Measurements from ENCODE around the gene CD38.
"Not testable (repeated sequence)": the region's sequence is repeated elsewhere in the genome, so short reads cannot be mapped to it uniquely, and the experiment has no call there.

Gene CD38

DNA sequence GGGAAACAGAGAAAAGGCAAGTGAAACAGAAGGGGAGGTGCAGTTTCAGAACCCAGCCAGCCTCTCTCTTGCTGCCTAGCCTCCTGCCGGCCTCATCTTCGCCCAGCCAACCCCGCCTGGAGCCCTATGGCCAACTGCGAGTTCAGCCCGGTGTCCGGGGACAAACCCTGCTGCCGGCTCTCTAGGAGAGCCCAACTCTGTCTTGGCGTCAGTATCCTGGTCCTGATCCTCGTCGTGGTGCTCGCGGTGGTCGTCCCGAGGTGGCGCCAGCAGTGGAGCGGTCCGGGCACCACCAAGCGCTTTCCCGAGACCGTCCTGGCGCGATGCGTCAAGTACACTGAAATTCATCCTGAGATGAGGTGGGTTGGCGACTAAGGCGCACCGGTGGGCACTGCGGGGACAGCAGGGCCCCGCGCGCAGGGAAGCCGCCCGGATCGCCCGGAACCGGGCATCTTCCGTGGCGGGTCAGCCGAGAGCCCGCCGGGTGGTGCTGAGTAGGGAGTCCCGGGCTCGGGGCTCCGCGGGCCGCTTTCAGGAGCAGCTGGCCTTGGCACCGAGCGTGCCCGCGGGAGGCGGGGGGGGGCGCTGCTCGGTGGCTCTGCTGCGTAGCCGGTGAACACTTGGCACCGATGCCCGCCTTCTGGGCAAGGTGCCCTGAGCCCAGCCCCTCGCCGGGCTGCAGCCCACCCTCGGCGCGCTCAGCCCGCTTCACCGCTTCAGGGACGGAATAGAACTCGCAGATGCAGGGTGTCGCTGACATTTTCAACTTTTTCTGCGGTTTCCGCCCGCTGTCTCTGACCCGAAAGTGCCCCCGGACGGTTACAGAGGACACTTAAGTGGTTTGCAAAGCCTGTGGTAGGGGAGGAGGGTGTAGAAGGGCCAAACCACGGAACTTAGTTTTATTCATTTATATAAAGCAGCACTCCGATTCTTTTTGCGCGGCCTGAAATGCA is at the start of gene CD38:
TSS of gene CD38 (plus strand) at position 40 of the 953 bp plus-strand sequence. CDS start at position 127, 87 bp downstream.
- peak within 1 kb of the TSS; percentile 78 for H3K27ac Mint-ChIP-seq
- H3K9me3 Mint-ChIP-seq: no peaks in the 10 kb centered on the region
- peaks cover 29% of the 10 kb centered on the region for H3K27me3 Mint-ChIP-seq
- peaks cover 20% of the 10 kb centered on the region for H3K36me3 Mint-ChIP-seq (ENCODE audit: low read depth)
- peak within 1 kb of the TSS; percentile 89 for H3K4me3 Mint-ChIP-seq
- peaks cover 84% of the 10 kb centered on the region for H3K4me1 Mint-ChIP-seq (ENCODE audit: low read depth)

DNA sequence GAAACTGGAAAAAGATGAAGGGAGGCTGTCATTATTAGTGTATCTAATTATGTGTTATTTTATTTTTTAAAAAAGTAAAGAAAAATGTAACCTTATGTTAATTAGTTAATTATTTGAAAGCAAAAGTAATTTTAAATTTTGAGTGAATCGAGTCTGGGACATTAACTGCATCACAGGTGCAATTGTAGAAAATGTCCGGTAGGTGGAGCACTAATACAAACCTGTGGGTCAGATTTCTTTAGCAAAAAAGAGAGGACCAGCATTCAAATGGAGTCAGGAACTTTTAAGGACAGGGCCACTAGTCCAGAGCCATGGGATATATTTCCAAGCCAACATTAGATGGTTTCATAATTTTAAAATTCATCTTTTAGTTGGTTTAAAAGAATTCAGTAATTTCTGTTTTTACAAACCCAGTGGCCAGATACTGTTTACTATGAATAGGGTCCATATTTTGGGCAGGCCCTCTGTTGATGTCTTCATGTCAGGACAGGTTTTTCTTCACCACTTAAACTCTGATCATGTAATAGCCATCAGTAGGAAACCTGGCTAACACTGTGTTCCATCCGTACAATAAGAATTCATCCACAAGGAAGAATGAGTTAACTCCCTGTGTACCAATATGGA is 48.1 kb upstream of the CD38 start:
- Mint-ChIP-seq H3K4me3 (no peak overlapping the region), H3K36me3 (ENCODE audit: low read depth) (no peaks in the 10 kb centered on the region), H3K9me3 (no peaks in the 10 kb centered on the region), H3K4me1 (ENCODE audit: low read depth) (peaks cover 7% of the 10 kb centered on the region), H3K27ac (no peak overlapping the region), H3K27me3 (peaks cover 4% of the 10 kb centered on the region)

DNA sequence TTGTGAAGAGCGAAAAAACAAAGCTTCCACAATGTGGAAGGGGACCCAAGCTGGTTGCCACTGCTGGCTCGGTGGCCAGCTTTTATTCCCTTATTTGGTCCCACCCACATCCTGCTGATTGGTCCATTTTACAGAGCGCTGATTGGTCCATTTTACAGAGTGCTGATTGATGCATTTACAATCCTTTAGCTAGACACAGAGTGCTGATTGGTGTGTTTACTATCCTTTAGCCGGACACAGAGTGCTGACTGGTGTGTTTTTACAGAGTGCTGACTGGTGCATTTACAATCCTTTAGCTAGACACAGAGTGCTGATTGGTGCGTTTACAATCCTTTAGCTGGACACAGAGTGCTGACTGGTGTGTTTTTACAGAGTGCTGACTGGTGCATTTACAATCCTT is 45.1 kb upstream of the CD38 start:
- not testable (repeated sequence) for H3K27ac Mint-ChIP-seq; H3K27me3 Mint-ChIP-seq; H3K9me3 Mint-ChIP-seq; H3K36me3 Mint-ChIP-seq (ENCODE audit: low read depth); H3K4me3 Mint-ChIP-seq
- peaks cover 14% of the 10 kb centered on the region for H3K4me1 Mint-ChIP-seq (ENCODE audit: low read depth)

DNA sequence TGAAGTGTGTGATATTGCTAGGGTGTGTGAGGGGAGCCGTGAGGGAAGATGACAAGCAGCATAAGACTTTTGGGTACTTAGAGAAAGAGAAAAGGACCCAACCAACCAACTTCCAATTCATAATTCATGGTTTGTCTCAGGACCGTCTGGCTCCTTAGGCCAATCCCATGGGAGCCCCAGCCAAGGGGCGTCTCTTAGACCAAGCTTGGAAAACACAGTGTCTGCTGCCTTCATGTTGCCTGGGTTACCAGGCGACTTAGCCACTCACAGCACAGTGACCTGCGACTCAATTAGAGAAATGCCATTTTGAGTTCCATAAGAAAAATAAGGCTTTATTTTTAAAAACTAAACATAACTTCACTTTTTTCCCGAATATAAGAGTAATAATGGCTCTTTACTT is 42.6 kb upstream of the CD38 start:
- Mint-ChIP-seq H3K27me3 (no peaks in the 10 kb centered on the region), H3K9me3 (peaks cover 3% of the 10 kb centered on the region), H3K36me3 (ENCODE audit: low read depth) (peaks cover 4% of the 10 kb centered on the region), H3K27ac (no peak overlapping the region), H3K4me3 (no peak overlapping the region), H3K4me1 (ENCODE audit: low read depth) (peaks cover 33% of the 10 kb centered on the region)

DNA sequence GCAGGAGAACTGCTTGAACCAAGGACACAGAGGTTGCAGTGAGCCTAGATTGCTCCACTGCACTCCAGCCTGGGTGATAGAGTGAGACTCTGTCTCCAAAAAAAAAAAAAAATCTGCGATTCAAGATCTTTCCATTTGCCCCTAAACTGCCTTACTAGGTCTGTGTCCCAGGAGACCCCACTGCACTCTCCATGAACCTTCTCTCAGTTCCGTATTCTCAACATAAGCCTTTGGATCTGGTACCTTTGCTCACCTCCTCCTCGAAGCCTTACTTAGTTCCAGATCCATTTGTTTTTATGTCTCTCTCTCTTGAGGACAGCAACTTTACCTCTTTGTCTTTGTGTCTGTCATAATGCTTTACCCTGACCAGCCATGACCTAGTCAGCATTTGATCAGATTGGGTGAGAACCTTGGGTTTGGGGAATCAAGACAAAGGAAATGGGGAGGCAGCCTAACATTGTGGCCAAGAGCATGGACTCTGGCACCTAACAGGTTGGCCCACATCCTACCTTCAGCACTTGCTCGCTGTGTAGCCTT is 41.5 kb upstream of the CD38 start:
- H3K9me3 Mint-ChIP-seq: peaks cover 9% of the 10 kb centered on the region
- H3K36me3 Mint-ChIP-seq (ENCODE audit: low read depth): peaks cover 4% of the 10 kb centered on the region
- H3K4me3 Mint-ChIP-seq: no peak overlapping the region
- H3K27me3 Mint-ChIP-seq: no peaks in the 10 kb centered on the region
- peaks cover 33% of the 10 kb centered on the region for H3K4me1 Mint-ChIP-seq (ENCODE audit: low read depth)
- H3K27ac Mint-ChIP-seq: no peak overlapping the region

DNA sequence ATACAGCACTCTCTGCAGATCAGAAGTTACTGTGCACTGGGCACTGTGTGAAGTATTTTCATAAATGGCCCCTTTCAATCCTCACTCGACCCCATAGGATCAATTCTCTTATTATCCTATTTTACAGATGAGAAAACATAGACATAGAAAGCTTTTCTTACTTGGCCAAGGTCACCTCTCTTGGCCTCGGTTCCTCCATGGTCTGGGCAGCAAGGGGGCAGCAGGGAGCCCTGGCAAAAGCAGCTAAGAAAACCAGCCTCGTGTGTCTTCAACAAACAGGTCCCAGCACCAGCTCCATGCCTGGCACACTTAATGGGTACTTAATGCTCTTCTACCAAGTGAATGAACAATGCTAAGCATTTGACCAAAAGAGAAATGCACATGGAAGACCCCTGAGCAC is 40.9 kb upstream of the CD38 start:
- Mint-ChIP-seq H3K4me1 (ENCODE audit: low read depth) (peaks cover 33% of the 10 kb centered on the region), H3K27me3 (no peaks in the 10 kb centered on the region), H3K36me3 (ENCODE audit: low read depth) (peaks cover 5% of the 10 kb centered on the region), H3K4me3 (no peak overlapping the region), H3K27ac (no peak overlapping the region), H3K9me3 (peaks cover 11% of the 10 kb centered on the region)

DNA sequence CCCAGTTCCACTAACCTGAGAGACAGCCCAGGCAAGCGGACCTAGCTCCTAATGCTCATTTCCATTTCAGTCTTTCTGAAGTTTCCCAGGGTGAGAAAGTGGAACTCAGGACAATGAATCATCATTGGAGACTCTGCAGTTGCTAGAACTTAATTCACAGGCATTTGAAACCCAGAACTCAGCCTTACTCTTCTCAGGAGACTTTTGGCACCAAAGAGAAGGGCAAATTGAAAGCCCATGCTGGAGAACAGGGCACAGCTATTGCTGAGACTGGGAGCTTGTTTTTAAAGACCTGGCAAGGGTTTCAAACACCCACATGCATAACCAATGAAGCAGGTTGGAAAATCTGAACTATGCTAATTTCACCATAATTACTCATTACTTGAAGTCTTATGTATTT is 39.3 kb upstream of the CD38 start:
- Mint-ChIP-seq H3K4me3 (no peak overlapping the region), H3K27ac (peak overlapping the region; percentile 26), H3K4me1 (ENCODE audit: low read depth) (peaks cover 33% of the 10 kb centered on the region)

DNA sequence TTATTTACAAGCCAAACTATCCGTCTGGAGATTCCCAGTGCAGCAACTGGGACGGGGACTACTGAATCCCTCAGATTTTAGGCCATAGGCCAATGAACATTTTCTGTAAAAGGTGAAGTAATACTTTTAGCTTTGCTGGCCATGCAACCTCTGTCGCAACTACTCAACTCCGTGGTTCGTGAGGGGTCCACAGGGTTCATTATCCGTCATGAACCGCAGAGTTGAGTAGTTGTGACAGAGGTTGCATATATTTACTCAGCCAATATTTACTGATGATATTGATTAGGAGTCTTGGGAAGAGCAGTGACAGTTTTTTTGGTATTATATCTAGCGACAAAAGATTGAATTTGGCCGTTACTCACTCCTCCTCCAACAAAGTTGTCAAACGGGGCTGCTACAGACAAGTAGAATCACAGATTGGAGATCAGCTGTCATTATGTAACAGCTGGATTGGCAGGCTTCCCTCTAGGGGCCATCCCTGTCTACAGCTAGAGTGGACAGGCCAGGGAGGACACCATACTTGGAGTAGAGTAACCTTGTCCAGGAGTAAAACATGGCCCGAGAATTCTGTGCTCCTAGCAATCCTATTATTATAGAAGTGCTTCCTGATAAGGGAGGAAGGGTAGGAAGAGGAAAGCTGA is 37.2 kb upstream of the CD38 start:
- Mint-ChIP-seq H3K4me1 (ENCODE audit: low read depth) (peaks cover 31% of the 10 kb centered on the region), H3K4me3 (no peak overlapping the region), H3K27me3 (no peaks in the 10 kb centered on the region), H3K27ac (no peak overlapping the region), H3K36me3 (ENCODE audit: low read depth) (peaks cover 23% of the 10 kb centered on the region), H3K9me3 (peaks cover 21% of the 10 kb centered on the region)

More for the DNA sequence above, 39.3 kb upstream of the CD38 start:
- Mint-ChIP-seq H3K36me3 (ENCODE audit: low read depth) (peaks cover 19% of the 10 kb centered on the region), H3K9me3 (peaks cover 21% of the 10 kb centered on the region), H3K27me3 (no peaks in the 10 kb centered on the region)

DNA sequence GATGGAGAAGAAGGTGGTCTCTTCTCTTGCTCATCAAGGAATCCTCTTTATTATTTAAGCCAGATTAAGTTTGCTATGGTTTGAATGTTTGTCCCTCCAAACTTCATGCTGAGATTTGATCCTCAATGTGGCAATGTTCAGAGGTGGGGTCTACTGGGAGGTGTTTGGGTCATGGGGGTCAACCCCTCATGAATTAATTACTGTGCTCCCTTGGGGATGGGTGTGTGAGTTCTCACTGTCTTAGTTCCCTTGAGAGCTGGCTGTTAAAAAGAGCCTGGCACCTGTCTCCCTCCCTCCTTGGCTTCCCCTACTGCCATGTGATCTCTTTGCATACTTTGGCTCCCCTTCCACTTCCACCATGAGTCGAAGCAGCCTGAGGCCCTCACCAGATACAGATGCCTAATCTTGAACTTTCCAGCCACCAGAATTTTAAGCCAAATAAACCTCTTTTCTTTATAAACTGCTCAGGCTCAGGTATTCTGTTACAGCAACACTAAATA is 36.0 kb upstream of the CD38 start:
- H3K4me3 Mint-ChIP-seq: no peak overlapping the region
- H3K9me3 Mint-ChIP-seq: peaks cover 26% of the 10 kb centered on the region
- H3K4me1 Mint-ChIP-seq (ENCODE audit: low read depth): peaks cover 35% of the 10 kb centered on the region
- H3K27ac Mint-ChIP-seq: no peak overlapping the region
- H3K27me3 Mint-ChIP-seq: no peaks in the 10 kb centered on the region
- H3K36me3 Mint-ChIP-seq (ENCODE audit: low read depth): peaks cover 28% of the 10 kb centered on the region

DNA sequence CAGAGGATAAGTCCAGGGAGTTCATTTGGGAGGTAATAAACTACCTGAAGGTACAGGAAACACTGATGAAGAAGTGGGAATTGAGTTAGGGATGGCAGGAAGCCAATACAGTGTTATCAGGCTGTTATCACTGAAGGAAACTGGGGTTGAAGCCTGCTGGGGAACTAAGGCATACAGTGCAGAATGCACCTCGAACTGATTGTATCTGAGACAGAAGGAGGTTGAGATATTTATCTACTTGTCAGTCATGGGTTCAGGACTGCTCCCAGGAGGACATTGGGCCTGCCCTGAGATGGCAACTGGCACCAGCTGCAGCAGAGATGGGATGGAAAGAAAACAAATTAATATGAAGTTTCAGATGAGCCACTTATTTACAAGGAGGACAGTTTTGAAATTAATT is 35.5 kb upstream of the CD38 start:
- Mint-ChIP-seq H3K36me3 (ENCODE audit: low read depth) (peaks cover 28% of the 10 kb centered on the region), H3K9me3 (peaks cover 26% of the 10 kb centered on the region), H3K4me3 (no peak overlapping the region), H3K27me3 (no peaks in the 10 kb centered on the region), H3K27ac (no peak overlapping the region), H3K4me1 (ENCODE audit: low read depth) (peaks cover 30% of the 10 kb centered on the region)

DNA sequence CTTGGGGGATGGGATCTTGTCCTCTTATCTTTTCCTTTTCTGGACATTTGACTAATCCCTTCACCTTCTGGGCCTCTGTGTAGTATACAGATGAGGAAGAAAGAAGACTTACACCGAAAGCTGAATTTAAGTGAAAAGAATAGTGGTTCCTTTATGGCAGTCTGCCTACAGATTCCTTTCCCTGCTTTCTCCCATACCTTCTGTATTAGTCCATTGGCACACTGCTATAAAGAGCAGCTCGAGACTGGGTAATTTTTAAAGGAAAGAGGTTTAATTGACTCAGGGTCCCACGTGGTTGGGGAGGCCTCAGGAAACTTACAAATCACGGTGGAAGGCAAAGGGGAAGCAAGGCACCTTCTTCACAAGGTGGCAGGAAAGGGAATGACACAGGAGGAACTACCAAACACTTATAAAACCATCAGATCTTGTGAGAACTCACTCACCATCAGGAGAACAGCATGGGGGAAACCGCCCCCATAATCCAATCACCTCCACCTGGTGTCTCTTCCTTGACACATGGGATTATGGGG is 34.0 kb upstream of the CD38 start:
- H3K36me3 Mint-ChIP-seq (ENCODE audit: low read depth): peaks cover 28% of the 10 kb centered on the region
- H3K4me3 Mint-ChIP-seq: no peak overlapping the region
- H3K27me3 Mint-ChIP-seq: no peaks in the 10 kb centered on the region
- H3K4me1 Mint-ChIP-seq (ENCODE audit: low read depth): peaks cover 16% of the 10 kb centered on the region
- H3K9me3 Mint-ChIP-seq: peaks cover 26% of the 10 kb centered on the region
- no peak overlapping the region for H3K27ac Mint-ChIP-seq

DNA sequence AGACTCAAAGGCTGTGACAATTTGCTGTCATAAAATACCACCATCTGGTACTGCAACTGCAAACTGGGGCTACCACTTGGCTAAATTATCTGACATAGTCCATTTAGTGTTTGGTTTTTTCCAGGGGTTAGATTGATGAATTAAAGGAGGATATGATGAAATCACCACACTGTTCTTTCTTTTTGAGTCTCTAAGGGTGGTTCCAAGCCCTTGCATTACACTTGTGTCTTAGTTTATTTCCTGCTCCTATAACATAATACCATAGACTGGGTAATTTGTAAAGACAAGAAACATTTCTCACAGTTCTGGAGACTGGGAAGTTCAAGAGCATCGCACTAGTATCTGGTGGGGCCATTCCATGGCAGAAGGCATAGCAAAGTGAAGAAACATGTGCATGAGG is 32.0 kb upstream of the CD38 start:
- Mint-ChIP-seq H3K36me3 (ENCODE audit: low read depth) (peaks cover 25% of the 10 kb centered on the region), H3K27ac (peak overlapping the region; percentile 61), H3K27me3 (no peaks in the 10 kb centered on the region)

DNA sequence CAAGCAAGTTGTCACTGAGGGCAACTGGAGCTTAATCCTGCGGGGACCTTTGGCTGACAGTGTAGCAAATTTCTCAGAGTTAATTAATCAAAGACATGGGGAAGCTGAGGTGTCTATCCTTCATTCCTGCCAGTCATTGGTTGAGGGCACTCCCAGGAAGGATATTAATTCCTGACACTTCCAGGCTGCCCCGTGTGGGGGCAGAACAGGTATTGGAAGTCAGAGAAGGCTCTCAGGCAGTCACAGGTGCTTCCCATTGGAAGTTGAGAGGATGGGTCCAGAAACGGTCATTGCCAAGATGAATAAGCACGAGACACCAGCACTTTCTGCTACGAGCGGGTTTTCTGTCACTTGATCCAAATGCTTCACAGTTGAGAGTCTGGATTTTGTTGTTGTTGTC is 29.1 kb upstream of the CD38 start:
- H3K27ac Mint-ChIP-seq: no peak overlapping the region
- no peak overlapping the region for H3K4me3 Mint-ChIP-seq
- H3K4me1 Mint-ChIP-seq (ENCODE audit: low read depth): peaks cover 15% of the 10 kb centered on the region
- H3K9me3 Mint-ChIP-seq: peaks cover 5% of the 10 kb centered on the region
- H3K36me3 Mint-ChIP-seq (ENCODE audit: low read depth): peaks cover 8% of the 10 kb centered on the region
- no peaks in the 10 kb centered on the region for H3K27me3 Mint-ChIP-seq

More for the DNA sequence above, 32.0 kb upstream of the CD38 start:
- Mint-ChIP-seq H3K9me3 (peaks cover 18% of the 10 kb centered on the region), H3K4me3 (no peak overlapping the region), H3K4me1 (ENCODE audit: low read depth) (peaks cover 7% of the 10 kb centered on the region)

DNA sequence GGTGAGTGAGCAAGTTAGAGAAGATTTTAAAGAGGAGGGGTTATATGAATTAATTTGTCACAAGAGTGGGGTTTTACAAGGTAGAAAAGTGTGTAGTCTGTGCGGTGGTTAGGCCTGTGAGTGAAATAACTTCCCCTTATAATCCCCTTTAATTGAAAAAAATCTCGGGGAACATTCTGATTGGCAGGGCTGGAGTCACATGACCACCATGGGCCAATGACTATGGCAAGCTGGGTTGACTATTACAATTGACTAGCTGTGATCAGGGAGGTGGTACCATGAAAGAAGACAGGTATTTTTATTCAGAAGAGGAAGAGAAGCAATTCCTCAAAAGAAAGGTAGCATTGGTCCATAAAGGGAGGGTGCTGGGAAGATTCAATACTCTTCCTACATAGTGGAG is 27.0 kb upstream of the CD38 start:
- Mint-ChIP-seq H3K4me1 (ENCODE audit: low read depth) (peaks cover 32% of the 10 kb centered on the region), H3K36me3 (ENCODE audit: low read depth) (peaks cover 3% of the 10 kb centered on the region), H3K9me3 (peaks cover 3% of the 10 kb centered on the region), H3K4me3 (no peak overlapping the region), H3K27ac (no peak overlapping the region), H3K27me3 (no peaks in the 10 kb centered on the region)

Measured in stimulated activated naive CD8-positive, alpha-beta T cell treated with anti-CD3 and anti-CD28 coated beads, Interleukin-15, Interleukin-2, amounts not matched to agents 100 ng/mL and 50 ng/mL, for 24 hours (primary cell).